Smooth muscle cell of the brain vasculature (primary cell): Measurements from ENCODE around the gene MUC21.

Experiments used
- DNase-seq: peaks from one replicate; pipeline ENCODE4 v3.0.0-alpha.2; 2012; ENCODE audit warnings: low read depth, low spot score

MUC21 gene

GRCh38 chr6:30983439-30983838 lies at the start of gene MUC21:
Gene MUC21 (plus strand): TSS chr6:30983718. CDS start chr6:30983959, 241 bp downstream.
- no peak for DNase-seq

DNA sequence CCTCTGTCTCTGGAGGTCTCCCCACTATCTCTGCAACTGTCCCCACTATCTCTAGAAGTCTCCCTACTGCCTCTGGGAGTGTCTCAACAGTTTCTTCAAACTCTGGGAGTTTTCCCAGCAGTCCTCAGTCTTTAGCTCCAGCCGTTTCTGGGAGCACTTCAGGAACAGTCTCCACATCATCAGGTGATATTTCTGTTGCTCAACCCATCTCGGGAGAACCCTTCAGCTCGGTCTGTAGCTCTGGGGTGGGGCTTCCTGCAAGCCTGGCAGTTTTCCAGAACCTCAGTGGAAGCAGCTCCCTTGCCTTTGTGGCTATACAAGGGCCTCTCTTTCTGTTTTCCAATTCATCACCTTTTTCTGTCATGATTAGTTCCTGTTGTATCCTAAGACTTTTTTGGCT lies 48.5 kb upstream of the MUC21 start:
- no peak for DNase-seq

- DNase-seq = no peak
These were observed 46.3 kb upstream of the MUC21 start for GRCh38 chr6:30937265-30937664.

- no peak for DNase-seq
These were observed 44.8 kb upstream of the MUC21 start for GRCh38 chr6:30938730-30939129.

DNA sequence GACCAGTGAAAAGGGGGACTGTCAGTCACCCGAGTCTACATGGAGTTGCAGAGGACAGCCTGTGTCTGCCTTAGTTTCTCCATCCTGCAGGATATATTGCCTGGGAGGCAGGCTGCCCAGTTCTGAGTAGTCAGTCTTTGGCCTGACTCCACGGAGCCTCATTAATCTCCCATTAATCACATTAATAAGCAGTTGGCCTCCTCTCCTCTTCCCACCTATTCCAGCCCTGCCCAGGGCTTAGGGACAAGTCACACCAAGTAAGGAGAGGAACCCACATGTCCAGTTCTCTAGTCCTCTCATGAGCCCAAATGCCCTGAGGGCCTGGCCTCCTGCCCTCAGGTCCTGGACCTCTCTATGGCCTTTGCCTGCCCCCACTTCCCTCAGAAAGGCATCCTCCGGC lies 44.0 kb upstream of the MUC21 start:
- no peak for DNase-seq

DNA sequence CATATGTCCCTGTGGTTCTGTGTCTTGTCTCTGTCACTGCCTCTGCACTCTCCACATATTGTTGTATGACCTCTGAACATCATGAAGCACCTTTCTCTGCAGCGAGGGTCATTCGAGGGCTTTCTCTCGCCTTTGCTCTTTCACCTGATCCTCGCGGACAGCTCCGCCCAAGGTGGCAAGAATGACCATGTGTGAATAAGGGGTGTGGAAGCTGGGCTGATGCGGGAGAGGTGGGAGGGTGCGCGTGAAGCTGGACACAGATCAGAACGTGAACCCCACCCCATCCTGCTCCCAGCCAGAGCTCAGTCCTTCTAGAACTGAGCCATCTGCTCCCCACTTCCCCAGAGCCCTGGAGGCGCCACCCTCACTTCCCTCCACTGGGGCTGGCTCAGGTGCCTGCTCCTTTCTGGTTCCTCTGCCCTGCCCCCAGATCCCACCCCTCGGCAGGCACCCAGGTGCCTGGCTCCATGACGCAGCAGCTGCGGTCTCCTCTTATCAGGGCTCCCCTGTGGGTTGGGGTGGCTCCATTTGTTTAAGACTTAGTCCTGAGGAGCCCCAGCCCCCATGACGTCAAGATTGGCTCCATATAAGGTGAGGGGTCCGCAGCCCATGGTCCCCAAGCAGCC lies 43.0 kb upstream of the MUC21 start, which contains the start of gene MUCL3:
Gene MUCL3 (plus strand): TSS at position 613 of the 626 bp plus-strand sequence. CDS start 27 bp downstream, outside the sequence.
- no peak for DNase-seq

GRCh38 chr6:30942338-30943060 lies 41.0 kb upstream of the MUC21 start:
- DNase-seq = no peak

DNA sequence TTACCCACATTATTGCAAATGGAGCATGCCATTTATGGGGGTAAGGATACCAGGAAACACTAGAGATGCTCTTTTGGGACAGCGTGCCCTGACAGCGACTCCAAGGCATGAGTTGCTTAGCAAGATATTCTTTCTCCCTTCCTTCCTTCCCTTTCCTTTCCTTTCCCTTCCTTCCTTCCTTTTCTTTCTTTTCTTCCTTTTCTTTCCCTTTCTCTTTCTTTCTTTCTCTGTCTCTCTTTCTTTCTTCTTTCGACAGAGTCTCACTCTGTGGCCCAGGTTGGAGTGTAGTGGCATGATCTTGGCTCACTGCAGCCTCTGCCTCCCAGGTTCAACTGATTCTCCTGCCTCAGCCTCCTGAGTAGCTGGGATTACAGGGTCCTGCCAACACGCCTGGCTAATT lies 39.5 kb upstream of the MUC21 start:
- DNase-seq = no peak

DNA sequence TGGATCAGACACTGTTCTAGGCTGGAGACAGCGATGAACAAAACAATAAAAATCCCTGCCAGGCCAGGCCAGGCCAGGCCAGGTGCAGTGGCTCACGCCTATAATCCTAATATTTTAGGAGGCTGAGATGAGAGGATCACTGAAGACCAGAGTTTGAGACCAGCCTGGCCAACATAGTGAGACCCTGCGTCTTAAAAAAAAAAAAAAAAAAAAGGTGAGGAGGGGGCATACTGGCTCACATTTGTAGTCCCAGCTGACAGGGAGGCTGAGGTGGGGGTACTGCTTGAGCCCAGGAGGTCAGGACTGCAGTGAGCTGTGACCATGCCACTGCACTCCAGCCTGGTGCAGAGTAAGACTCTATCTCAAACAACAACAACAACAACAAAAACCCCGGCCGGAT lies 38.2 kb upstream of the MUC21 start:
- no peak for DNase-seq

DNA sequence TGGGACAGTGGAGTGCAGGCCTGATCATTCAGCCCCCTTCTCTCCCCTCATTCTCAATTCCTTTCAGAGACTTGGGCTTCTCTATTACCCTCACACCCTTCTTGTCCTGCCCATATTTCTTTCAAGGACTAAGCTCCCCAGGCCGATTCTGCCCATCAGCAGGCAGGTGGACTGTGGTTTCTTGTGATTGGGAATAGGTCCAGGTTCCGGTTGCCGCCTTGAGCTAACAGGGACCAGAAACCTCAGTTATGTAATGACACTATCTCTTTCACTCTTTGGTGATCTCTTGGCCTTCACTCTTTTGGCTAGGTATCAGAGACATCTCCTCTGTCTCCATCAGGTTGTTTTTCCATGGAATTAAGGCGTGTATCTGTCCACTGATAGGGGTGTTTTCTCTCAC lies 36.3 kb upstream of the MUC21 start:
- DNase-seq = no peak

GRCh38 chr6:30948811-30949210 lies 34.7 kb upstream of the MUC21 start:
- no peak for DNase-seq

DNA sequence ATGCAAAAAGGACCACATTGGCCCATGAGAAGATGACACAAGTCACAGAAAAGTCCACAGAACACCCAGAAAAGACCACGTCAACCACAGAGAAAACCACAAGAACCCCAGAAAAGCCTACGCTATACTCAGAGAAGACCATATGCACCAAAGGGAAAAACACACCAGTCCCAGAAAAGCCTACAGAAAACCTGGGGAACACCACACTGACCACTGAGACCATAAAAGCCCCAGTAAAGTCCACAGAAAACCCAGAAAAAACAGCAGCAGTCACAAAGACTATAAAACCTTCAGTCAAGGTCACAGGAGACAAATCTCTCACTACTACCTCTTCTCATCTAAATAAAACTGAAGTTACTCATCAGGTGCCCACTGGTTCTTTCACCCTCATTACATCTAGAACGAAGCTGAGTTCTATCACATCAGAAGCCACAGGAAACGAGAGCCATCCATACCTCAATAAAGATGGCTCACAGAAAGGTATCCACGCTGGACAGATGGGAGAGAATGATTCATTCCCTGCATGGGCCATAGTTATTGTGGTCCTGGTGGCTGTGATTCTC lies 31.5 kb upstream of the MUC21 start:
- no peak for DNase-seq

GRCh38 chr6:30954631-30955366 lies 28.7 kb upstream of the MUC21 start:
- DNase-seq = no peak

- no peak for DNase-seq
These were observed 28.0 kb upstream of the MUC21 start for GRCh38 chr6:30955367-30956042.

DNA sequence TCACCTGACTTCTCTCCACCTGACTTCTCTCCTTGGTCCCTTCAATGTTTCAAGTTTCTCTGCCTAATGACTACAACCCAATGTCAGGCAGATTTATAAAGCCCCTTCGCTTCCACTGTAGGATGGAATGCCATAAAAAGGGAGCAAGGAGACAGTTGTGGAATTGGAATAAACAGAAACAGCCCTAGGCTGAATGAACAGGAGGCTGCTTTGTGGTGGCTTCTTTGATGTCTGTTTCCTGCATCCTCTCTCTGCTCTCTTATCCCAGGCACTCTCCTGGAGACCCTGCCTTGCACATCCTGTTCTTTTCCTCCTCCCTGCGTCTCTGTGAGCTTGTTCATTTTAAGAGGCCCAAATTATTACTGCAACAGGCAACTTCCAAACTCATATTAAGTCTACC lies 25.8 kb upstream of the MUC21 start:
- DNase-seq = no peak

GRCh38 chr6:30960907-30961673 lies 22.4 kb upstream of the MUC21 start:
- no peak for DNase-seq

DNA sequence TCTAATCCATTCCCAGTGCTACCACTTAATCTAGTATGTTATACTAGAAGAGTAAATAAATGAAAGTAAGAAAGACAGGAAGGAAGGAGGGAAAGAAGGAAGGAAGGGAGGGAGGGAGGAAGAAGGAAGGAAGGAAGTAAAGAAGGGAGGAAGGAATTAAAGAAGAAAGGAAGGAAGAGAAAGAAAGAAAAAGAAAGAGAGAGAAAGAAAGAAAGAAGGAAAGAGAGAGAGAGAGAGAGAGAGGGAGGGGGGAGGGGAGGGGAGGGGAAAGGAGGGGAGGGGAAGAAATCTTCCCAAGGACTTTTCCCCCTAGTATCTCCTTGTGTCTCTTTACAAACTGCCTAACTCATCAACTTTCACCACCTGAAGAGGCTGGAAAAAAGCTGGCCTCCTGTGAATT lies 20.8 kb upstream of the MUC21 start:
- no peak for DNase-seq

- no peak for DNase-seq
These were observed 19.9 kb upstream of the MUC21 start for GRCh38 chr6:30963641-30964040.

DNA sequence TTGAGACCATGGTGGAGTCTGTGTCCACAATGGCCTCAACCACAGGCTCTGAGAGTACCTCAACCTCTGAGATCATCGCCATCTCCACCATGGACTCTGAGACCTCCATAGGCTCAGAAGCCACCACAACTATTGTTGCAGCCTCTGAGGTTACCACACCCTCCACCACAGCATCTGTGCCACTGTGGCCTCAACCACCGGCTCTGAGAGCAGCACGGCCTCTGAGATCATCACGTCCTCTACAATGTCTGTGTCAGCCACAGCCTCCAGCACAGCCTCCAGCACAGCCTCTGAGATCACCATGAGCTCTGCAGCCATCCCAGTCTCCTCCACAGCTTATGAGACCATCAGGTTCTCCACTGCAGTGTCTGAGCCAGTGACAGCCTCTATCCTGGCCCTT lies 19.4 kb upstream of the MUC21 start:
- no peak for DNase-seq

- DNase-seq = no peak
These were observed 18.3 kb upstream of the MUC21 start for GRCh38 chr6:30965140-30965601.

DNA sequence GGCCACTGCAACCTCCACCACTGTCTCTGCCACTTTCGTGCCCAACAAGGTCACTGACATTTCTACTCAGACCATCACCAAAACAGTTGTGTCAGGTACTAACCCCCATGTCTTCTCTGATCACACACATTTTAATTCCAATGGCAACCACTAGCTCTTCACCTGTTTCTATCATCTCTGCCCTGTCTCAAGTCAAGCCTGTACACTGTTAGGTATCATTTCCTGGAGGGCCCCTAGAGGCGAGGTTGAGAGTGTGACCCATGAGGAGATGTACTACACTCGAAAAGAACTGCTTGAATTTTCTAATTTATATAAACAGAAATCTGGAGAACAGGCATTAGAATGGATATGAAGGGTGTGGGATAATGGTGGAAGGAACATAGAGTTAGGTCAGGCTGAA lies 17.4 kb upstream of the MUC21 start:
- no peak for DNase-seq
